Measurements from ENCODE around the gene ARHGEF28. TPM values are rescaled to one million over a fixed set of nuclear protein-coding genes. Genes with fewer than 3 reads are reported as not detected.

The ARHGEF28 gene
- total and polyA plus RNA-seq, 2 of the 13 experiments (the other 11 are each of a cell fraction or from before 2014, with no cell fraction given) = 17.4 to 34.1 TPM

GRCh38 chr5:73746608-73747007 lies 120.6 kb downstream of the ARHGEF28 start (continued):
- TF ChIP-seq, protein P1, sequence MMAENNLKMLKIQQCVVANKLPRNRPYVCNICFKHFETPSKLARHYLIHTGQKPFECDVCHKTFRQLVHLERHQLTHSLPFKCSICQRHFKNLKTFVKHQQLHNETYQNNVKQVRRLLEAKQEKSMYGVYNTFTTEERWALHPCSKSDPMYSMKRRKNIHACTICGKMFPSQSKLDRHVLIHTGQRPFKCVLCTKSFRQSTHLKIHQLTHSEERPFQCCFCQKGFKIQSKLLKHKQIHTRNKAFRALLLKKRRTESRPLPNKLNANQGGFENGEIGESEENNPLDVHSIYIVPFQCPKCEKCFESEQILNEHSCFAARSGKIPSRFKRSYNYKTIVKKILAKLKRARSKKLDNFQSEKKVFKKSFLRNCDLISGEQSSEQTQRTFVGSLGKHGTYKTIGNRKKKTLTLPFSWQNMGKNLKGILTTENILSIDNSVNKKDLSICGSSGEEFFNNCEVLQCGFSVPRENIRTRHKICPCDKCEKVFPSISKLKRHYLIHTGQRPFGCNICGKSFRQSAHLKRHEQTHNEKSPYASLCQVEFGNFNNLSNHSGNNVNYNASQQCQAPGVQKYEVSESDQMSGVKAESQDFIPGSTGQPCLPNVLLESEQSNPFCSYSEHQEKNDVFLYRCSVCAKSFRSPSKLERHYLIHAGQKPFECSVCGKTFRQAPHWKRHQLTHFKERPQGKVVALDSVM (CRISPR knock-in tag; IDR thresholded peaks at IDR 0.05) = no peak
- TF ChIP-seq ZNF644 (CRISPR knock-in tag; IDR thresholded peaks at IDR 0.05; ENCODE audit: low read depth) (peak; percentile 96), HMG20B (CRISPR knock-in tag; conservative IDR thresholded peaks at IDR 0.05) (no peak), HNF4A (CRISPR knock-in tag; IDR thresholded peaks at IDR 0.05) (peak; percentile 72), ZMYM2 (CRISPR knock-in tag; IDR thresholded peaks at IDR 0.05) (no peak), ZFP36 (IDR thresholded peaks at IDR 0.05; ENCODE audit: borderline replicate concordance, low read depth, low read length, partially characterized antibody) (no peak), ARHGAP35 (CRISPR knock-in tag; IDR thresholded peaks at IDR 0.05; ENCODE audit: borderline replicate concordance) (no peak), ZEB1 (IDR thresholded peaks at IDR 0.05; ENCODE audit: insufficient replicate concordance, low read depth) (no peak), ASH2L (IDR thresholded peaks at IDR 0.05; ENCODE audit: insufficient read length, low read depth, low read length) (peak; percentile 24), TP53 (CRISPR knock-in tag; conservative IDR thresholded peaks at IDR 0.05) (no peak), SOX13 (IDR thresholded peaks at IDR 0.05) (no peak), SOX13 (CRISPR knock-in tag; conservative IDR thresholded peaks at IDR 0.05 in 1 of 2, IDR thresholded peaks at IDR 0.05 in 1 of 2) (peak in 1 of 2 experiments; percentile 82; a peak in 2 of 4 replicates), EHMT2 (IDR thresholded peaks at IDR 0.05; ENCODE audit: borderline replicate concordance, low read depth, low read length) (peak; percentile 48; the same call in 1 of the 2 replicates), EP300 (IDR thresholded peaks at IDR 0.05; ENCODE audit: low read depth in 2 of 2, low read length in 2 of 2) (no peak), EP300 (CRISPR knock-in tag; IDR thresholded peaks at IDR 0.05; ENCODE audit: borderline replicate concordance) (no peak), HOMEZ (CRISPR knock-in tag; IDR thresholded peaks at IDR 0.05; ENCODE audit: low read depth) (peak; percentile 31; the same call in 1 of the 2 replicates), HNF4G (IDR thresholded peaks at IDR 0.05; ENCODE audit: borderline replicate concordance, low read depth, low read length) (peak; percentile 48), HNF4G (CRISPR knock-in tag; IDR thresholded peaks at IDR 0.05; ENCODE audit: borderline replicate concordance, low read depth) (no peak), HIVEP1 (CRISPR knock-in tag; IDR thresholded peaks at IDR 0.05) (no peak), SOX6 (IDR thresholded peaks at IDR 0.05) (no peak), SOX6 (CRISPR knock-in tag; IDR thresholded peaks at IDR 0.05) (peak; percentile 14; the same call in 1 of the 2 replicates)
- TF ChIP-seq, protein P2, sequence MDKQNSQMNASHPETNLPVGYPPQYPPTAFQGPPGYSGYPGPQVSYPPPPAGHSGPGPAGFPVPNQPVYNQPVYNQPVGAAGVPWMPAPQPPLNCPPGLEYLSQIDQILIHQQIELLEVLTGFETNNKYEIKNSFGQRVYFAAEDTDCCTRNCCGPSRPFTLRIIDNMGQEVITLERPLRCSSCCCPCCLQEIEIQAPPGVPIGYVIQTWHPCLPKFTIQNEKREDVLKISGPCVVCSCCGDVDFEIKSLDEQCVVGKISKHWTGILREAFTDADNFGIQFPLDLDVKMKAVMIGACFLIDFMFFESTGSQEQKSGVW (CRISPR knock-in tag; IDR thresholded peaks at IDR 0.05; ENCODE audit: borderline replicate concordance) = no peak
- TF ChIP-seq, protein P3, sequence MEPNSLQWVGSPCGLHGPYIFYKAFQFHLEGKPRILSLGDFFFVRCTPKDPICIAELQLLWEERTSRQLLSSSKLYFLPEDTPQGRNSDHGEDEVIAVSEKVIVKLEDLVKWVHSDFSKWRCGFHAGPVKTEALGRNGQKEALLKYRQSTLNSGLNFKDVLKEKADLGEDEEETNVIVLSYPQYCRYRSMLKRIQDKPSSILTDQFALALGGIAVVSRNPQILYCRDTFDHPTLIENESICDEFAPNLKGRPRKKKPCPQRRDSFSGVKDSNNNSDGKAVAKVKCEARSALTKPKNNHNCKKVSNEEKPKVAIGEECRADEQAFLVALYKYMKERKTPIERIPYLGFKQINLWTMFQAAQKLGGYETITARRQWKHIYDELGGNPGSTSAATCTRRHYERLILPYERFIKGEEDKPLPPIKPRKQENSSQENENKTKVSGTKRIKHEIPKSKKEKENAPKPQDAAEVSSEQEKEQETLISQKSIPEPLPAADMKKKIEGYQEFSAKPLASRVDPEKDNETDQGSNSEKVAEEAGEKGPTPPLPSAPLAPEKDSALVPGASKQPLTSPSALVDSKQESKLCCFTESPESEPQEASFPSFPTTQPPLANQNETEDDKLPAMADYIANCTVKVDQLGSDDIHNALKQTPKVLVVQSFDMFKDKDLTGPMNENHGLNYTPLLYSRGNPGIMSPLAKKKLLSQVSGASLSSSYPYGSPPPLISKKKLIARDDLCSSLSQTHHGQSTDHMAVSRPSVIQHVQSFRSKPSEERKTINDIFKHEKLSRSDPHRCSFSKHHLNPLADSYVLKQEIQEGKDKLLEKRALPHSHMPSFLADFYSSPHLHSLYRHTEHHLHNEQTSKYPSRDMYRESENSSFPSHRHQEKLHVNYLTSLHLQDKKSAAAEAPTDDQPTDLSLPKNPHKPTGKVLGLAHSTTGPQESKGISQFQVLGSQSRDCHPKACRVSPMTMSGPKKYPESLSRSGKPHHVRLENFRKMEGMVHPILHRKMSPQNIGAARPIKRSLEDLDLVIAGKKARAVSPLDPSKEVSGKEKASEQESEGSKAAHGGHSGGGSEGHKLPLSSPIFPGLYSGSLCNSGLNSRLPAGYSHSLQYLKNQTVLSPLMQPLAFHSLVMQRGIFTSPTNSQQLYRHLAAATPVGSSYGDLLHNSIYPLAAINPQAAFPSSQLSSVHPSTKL (CRISPR knock-in tag; IDR thresholded peaks at IDR 0.05) = peak; percentile 73
